PFSK-1 (cell line): ENCODE data around the gene SPEF2.

Experiments
- FOXP2 ChIP-seq: optimal IDR thresholded peaks from 2 replicates; pipeline ENCODE3; 2011; ENCODE audit warnings: borderline replicate concordance, control low read depth, inconsistent platforms; ENCODE audit not compliant: insufficient read depth; ENCODE audit errors: extremely low read length, extremely low read depth
- POLR2AphosphoS5 ChIP-seq: IDR thresholded peaks from 2 replicates; pipeline ENCODE4 v1.6.1; 2012; ENCODE audit warnings: low read depth, mild to moderate bottlenecking, control low read depth, low read length, moderate library complexity
- REST ChIP-seq, 2 experiments: IDR thresholded peaks; 2 replicates each; pipeline versions ENCODE4 v1.6.1 to v1.8.0; 2011 to 2012; ENCODE audit warnings: low read depth in 2 of 2, low read length in 2 of 2, control low read depth in 1 of 2, inconsistent platforms in 1 of 2, mild to moderate bottlenecking in 1 of 2, moderate library complexity in 1 of 2; ENCODE audit not compliant: insufficient read depth in 1 of 2
- SIN3A ChIP-seq: IDR thresholded peaks from 2 replicates; pipeline ENCODE4 v1.6.1; 2012; ENCODE audit warnings: mild to moderate bottlenecking, low read length, moderate library complexity, borderline replicate concordance; ENCODE audit not compliant: insufficient read depth
- TAF1 ChIP-seq: IDR thresholded peaks from 2 replicates; pipeline ENCODE4 v1.6.1; 2012; ENCODE audit warnings: low read length, control low read depth, borderline replicate concordance; ENCODE audit not compliant: insufficient read depth

The SPEF2 gene

GRCh38 chr5:35668319-35668718 is 50.7 kb downstream of the SPEF2 start:
- TF ChIP-seq SIN3A (no peak), POLR2AphosphoS5 (no peak), REST (IDR thresholded peaks at IDR 0.05; ENCODE audit: insufficient read depth in 1 of 2, low read depth in 2 of 2, low read length in 2 of 2) (no peak), FOXP2 (no peak), TAF1 (no peak)

- no peak for TF ChIP-seq FOXP2
- no peak for TF ChIP-seq SIN3A
- no peak for TF ChIP-seq TAF1
- TF ChIP-seq POLR2AphosphoS5: no peak
- TF ChIP-seq REST (IDR thresholded peaks at IDR 0.05; ENCODE audit: insufficient read depth in 1 of 2, low read depth in 2 of 2, low read length in 2 of 2): no peak
These were observed 51.1 kb downstream of the SPEF2 start for GRCh38 chr5:35668794-35669193.

GRCh38 chr5:35671541-35672295 is 54.1 kb downstream of the SPEF2 start:
- TF ChIP-seq REST (IDR thresholded peaks at IDR 0.05; ENCODE audit: insufficient read depth in 1 of 2, low read depth in 2 of 2, low read length in 2 of 2): no peak
- TF ChIP-seq SIN3A: no peak

GRCh38 chr5:35672995-35673394 is 55.3 kb downstream of the SPEF2 start:
- TF ChIP-seq POLR2AphosphoS5 (no peak), SIN3A (no peak), REST (IDR thresholded peaks at IDR 0.05; ENCODE audit: insufficient read depth in 1 of 2, low read depth in 2 of 2, low read length in 2 of 2) (no peak), FOXP2 (no peak), TAF1 (no peak)

GRCh38 chr5:35674049-35674448 is 56.4 kb downstream of the SPEF2 start:
- TF ChIP-seq TAF1 (no peak), SIN3A (no peak), POLR2AphosphoS5 (no peak), REST (IDR thresholded peaks at IDR 0.05; ENCODE audit: insufficient read depth in 1 of 2, low read depth in 2 of 2, low read length in 2 of 2) (no peak), FOXP2 (no peak)
